ENCODE results near the gene CFAP61.
"Not testable (repeated sequence)": the region's sequence is repeated elsewhere in the genome, so short reads cannot be mapped to it uniquely, and the experiment has no call there.

Gene CFAP61

GRCh38 chr20:20096421-20096820 lies 44.1 kb downstream of the CFAP61 start:
- DNase-seq, result no peak

DNA sequence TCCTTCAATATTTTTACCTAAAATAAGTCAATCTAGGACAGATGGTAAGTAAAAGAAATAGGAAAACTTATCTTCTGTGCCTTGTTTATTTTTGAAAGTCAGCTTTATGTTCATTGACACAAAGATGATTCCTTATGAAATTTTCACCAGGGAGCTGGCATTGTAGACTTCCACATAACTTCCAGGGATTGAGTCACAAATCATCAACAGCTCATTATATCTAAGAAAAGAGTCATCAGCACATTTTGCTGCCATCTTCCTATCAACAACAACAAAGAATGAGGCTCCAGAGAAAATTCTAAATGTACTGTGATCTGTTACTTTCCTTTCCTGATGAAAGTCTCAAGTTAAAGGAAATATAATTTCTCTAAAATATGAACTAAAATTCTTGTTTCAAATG lies 48.5 kb downstream of the CFAP61 start:
- DNase-seq, result no peak

DNA sequence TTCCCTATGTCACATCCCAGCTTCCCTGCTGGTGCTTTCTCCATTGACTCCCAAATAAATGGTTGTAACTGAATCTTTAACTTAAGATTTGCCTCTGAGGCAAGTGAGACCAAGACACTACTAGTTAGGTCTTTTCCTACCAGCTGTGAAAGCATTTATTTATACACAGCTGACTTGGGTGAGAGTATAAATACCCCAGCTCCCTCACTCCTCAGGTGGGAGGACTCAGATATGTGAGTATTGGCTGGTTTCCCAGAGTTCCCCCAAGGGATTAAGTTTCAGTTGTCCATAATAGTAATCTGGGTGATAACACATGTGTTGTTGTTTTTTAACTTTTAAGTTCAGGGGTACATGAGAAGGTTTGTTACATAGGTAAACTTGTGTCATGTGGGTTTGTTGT lies 49.8 kb downstream of the CFAP61 start:
- DNase-seq, result no peak

DNA sequence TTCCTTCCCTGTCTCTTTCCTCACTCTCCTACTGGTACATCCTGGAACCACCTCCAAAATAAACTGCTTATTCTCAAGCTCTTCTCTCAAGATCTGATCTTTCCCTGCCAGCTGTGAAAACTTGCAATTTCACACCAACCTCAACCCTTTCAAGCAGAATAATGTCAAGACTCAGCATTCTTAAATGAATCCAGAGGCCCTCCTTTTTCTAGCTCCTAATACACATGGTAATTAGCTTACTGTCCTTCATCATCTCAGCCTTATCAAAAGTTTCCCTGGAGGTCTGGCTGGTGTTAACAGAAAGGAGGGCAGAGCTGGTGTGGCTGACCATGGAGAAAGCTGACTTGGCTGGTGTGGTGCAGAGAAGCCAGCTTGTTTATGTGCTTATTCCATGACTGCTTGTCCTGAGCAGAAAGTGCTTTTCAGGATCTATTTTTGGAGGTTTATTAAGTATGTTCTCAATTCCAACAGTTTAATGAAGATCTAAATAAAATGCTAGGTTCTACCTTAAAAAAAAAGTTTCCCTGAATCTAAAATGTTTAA lies 50.5 kb downstream of the CFAP61 start:
- DNase-seq, result no peak

- no peak for DNase-seq
These were observed 51.2 kb downstream of the CFAP61 start for GRCh38 chr20:20103486-20103885.

DNA sequence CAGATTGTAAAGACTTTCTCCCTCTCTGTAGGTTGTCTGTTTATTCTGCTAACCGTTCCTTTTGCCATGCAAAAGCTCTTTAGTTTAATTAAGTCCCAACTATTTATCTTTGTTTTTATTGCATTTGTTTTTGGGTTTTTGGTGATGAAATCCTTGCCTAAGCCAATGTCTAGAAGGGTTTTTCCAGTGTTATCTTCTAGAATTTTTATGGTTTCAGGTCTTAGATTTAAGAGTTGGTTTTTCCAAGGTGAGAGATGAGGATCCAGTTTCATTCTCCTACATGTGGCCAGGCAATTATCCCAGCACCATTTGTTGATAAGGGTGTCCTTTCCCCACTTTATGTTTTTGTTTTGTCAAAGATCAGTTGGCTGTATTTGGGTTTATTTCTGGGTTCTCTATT lies 70.9 kb downstream of the CFAP61 start:
- not testable (repeated sequence) for DNase-seq

- no peak for DNase-seq
These were observed 78.1 kb downstream of the CFAP61 start for GRCh38 chr20:20130399-20130798.

GRCh38 chr20:20134941-20135575 lies 82.7 kb downstream of the CFAP61 start:
- DNase-seq, result no peak

GRCh38 chr20:20136313-20136712 lies 84.0 kb downstream of the CFAP61 start:
- no peak for DNase-seq

- no peak for DNase-seq
These were observed 85.5 kb downstream of the CFAP61 start for GRCh38 chr20:20137851-20138250.

DNA sequence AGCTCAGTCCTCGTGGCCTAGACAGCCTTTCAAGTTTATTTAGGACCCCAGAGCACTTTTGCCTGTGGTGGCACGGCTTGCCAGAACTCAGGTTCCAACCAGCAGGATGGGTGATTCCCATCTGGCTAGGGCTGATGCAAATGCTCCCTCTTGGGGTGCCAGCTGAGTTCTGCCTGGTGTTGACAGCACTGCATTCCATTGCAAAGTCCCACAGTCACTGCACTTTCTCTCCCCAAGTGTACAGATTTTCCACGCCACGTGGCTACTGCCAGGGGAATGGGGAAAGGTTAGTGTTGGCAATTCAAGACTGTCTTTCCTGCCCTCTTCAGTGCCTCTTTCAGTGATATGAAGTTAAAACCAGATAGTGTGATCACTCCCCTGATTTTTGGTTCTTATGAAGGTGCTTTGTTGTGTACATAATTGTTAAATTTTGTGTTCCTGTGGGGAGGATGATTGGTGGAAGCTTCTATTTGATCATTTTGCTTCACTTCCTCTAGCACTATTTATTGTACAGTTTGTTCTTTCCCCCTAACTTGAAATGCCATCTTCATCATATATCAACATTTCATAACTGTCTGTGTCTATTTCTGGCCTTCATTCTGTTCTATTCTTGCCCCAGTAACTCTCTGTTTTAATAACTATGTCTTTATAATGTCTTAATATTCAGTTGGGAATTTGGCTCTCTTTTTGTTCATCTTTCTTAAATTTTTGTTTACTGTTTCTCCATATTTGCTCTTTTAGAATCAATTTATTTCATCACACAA lies 86.2 kb downstream of the CFAP61 start:
- DNase-seq, result no peak

GRCh38 chr20:20139403-20139802 lies 87.1 kb downstream of the CFAP61 start:
- no peak for DNase-seq

DNA sequence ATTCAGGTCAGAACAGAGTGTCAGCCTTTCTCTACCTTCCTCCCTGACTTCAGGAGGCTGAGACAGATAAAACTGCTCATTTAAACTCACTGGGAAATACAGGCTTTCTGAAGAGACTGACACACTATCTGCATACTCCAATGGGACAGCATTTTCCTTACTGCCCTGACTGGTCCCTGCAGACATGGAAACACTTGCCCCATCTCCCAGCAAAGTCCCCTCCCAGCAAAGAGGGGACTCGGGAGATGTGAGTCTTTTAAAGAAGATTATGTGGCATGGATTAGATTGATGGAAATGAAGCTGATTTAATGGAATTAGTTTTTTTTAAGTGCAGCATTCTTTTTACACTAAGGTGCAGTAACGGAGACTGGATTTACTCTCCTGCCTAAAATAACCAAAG lies 90.8 kb downstream of the CFAP61 start:
- no peak for DNase-seq

- no peak for DNase-seq
These were observed 91.3 kb downstream of the CFAP61 start for GRCh38 chr20:20143646-20144045.

DNA sequence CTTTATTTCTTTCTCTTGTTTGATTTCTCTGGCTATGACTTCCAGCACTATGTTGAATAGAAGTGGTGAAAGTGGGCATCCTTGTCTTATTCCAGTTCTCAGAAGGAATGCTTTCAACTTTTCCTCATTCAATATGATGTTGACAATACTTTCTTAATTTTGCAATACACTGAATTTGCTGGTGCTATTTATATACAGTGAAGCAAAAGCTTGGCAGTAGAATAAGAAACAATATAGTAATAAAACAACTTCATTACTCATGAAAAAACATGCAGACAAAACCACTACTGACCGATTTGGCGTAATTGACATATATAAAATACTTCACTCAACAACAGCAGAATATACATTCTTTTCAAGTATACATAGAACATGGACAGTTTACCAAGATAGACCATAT lies 96.4 kb downstream of the CFAP61 start:
- no peak for DNase-seq

GRCh38 chr20:20150241-20150640 lies 97.9 kb downstream of the CFAP61 start:
- DNase-seq, result no peak

- no peak for DNase-seq
These were observed 108.2 kb downstream of the CFAP61 start for GRCh38 chr20:20160520-20160919.

- DNase-seq, result no peak
These were observed 109.3 kb downstream of the CFAP61 start for GRCh38 chr20:20161611-20162010.

DNA sequence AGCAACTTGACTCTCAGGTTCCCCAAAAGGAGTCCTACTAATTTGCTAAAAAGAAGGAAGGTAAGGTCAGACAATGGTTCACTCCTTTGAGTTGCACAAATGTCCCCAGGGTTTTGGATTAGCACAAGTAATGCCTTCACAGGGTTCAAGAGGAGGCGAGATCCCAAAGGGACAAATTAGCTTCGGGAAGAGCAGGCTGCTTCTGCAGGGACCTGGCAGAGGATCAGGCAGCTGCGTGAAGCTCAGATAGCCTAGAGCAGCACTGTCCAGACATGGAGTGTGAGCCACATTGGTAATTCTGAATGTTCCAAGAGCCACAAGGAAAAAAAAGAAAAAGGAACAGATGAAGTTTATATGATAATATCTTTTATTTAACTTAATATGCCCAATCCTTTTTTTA lies 115.4 kb downstream of the CFAP61 start:
- no peak for DNase-seq

DNA sequence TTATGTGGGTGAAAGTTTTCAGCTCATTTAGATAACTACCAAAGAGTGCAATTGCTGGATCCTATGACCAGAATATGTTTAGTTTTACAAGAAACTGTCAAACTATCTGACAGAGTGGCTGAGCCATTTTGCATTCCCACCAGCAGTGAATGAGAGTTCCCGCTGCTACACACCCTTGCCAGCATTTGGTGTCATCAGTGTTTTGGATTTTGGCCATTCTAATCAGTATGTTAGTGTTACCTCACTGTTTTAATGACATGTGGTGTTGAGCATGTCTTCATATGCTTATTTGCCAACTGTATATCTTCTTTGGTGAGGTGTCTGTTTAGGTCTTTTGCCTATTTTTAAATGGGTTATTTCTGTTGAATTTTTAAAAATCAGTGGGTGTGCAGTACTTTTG lies 120.9 kb downstream of the CFAP61 start:
- no peak for DNase-seq

GRCh38 chr20:20174089-20174835 lies 121.9 kb downstream of the CFAP61 start:
- no peak for DNase-seq

- no peak for DNase-seq
These were observed 129.0 kb downstream of the CFAP61 start for GRCh38 chr20:20181322-20181721.

DNA sequence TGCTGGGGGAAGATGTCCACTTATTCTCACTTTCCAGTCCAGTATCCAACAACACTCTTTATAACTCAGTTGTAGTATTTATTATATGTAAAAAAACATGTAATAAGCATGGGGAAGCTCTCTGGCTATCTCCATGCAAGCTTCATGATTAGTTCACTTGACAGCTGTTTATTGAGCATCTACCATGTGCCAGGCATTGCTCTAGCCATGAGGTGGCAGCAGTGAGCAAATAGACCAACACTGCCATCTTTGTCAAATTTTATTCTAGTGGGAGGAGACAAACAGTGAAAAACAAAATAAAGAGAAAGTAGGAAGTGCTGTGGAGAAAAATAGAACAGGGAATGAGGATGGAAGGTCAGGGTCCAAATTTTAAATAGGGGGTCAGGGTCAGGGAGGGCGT lies 131.8 kb downstream of the CFAP61 start:
- no peak for DNase-seq

GRCh38 chr20:20184706-20185105 lies 132.4 kb downstream of the CFAP61 start:
- no peak for DNase-seq
